Hepatocyte (in vitro differentiated cells): ENCODE results near the gene ZNF467.

Experiments
- EZH2 ChIP-seq: fragments of 200-600 bp; sonication (generic); IDR thresholded peaks from 2 replicates; pipeline ENCODE4 v1.6.1; 2016; ENCODE audit warnings: antibody characterized with exemption, mild to moderate bottlenecking, borderline replicate concordance
- EZH2phosphoT487 ChIP-seq: fragments of 200-600 bp; sonication (generic); IDR thresholded peaks from one replicate; pipeline ENCODE4 v1.6.1; 2018; ENCODE audit warnings: antibody characterized with exemption, mild to moderate bottlenecking, low read depth, moderate library complexity; ENCODE audit not compliant: unreplicated experiment, severe bottlenecking
- TF ChIP-seq, protein P1 (sequence below): fragments of 200-600 bp; sonication (generic); IDR thresholded peaks from 2 replicates; pipeline ENCODE4 v1.5.1; 2016; ENCODE audit warnings: antibody characterized with exemption, mild to moderate bottlenecking; ENCODE audit not compliant: poor library complexity

DNA sequence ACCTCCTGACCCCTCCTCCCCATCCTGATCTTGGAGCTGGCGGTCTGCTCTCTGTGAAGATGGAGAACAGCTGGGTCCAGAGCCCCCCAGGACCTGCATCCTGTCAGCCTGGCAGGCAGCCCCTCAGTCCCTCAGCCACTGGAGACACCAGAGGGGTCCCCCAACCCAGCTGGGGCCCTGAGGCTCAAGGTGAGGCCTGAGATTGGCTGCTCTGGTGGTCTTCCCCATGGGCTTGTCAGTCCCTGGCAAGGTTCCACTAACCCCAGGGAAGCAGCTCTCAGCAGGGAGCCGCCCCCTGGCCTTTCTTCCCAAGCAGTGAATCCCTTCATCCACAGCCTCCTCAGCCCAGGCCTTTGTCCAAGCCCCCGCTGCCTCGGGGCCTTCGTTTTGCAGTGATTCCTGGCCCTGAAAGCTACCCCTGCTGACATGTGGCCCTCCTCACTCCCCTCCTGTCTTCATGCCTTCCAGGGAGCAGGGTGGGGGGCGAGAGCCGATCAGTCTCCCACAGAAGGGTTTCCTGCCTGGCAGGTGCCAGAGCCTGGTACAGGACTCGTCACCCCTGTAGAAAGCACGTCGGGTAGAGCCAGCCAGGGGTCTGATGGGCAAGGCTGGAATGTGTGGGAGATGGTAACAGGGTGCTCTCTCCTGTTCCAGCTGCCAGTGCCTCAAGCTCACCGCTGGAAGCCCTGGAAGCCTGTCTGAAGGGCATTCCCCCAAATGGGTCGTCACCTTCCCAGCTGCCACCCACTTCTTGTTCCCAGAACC is 48.5 kb downstream of the ZNF467 start:
- TF ChIP-seq EZH2 (no peak), EZH2phosphoT487 (no peak)
- TF ChIP-seq, protein P1, sequence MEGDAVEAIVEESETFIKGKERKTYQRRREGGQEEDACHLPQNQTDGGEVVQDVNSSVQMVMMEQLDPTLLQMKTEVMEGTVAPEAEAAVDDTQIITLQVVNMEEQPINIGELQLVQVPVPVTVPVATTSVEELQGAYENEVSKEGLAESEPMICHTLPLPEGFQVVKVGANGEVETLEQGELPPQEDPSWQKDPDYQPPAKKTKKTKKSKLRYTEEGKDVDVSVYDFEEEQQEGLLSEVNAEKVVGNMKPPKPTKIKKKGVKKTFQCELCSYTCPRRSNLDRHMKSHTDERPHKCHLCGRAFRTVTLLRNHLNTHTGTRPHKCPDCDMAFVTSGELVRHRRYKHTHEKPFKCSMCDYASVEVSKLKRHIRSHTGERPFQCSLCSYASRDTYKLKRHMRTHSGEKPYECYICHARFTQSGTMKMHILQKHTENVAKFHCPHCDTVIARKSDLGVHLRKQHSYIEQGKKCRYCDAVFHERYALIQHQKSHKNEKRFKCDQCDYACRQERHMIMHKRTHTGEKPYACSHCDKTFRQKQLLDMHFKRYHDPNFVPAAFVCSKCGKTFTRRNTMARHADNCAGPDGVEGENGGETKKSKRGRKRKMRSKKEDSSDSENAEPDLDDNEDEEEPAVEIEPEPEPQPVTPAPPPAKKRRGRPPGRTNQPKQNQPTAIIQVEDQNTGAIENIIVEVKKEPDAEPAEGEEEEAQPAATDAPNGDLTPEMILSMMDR = no peak
